ENCODE results near the gene SDK1.
"Not testable (repeated sequence)": the region's sequence is repeated elsewhere in the genome, so short reads cannot be mapped to it uniquely, and the experiment has no call there.

Gene SDK1

DNA sequence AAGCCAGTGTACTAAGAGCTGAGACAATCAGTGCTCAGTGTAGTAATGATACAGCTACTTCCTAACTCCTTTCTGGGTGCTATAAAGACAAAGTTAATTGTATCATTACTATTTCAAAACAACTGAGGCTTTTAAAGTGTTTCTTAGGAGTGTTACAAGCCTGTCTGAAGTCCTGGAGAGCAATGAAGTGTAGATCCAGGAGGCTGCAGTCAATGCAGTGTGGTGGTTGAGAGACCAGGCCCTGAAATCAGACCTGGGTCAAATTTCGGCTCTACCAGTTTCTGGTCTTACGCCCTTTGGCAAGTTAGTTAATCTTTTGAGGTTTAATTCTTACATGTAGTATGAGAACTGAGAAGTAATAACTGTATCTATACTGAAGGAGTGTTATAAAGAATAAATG lies 387.0 kb downstream of the SDK1 start:
- DNase-seq: no peak

DNA sequence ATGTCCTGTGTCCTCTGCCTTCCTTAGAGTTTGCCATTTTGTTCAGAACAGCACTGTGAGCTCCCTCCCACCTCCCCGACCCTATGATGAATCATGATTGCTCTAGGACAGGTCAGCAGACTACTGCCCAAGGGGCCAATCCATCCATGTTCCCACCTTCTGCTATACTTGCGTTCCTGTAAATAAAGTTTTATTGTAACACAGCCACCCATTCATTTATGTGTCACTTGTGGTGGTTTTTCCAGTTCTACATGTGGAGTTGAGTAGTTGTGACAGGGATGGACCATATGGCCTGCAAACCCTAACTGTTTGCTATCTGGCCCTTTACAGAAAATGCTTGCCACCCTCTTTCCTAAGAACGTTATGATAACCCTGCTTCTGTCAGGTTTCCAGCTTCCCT lies 387.8 kb downstream of the SDK1 start:
- no peak for DNase-seq

DNA sequence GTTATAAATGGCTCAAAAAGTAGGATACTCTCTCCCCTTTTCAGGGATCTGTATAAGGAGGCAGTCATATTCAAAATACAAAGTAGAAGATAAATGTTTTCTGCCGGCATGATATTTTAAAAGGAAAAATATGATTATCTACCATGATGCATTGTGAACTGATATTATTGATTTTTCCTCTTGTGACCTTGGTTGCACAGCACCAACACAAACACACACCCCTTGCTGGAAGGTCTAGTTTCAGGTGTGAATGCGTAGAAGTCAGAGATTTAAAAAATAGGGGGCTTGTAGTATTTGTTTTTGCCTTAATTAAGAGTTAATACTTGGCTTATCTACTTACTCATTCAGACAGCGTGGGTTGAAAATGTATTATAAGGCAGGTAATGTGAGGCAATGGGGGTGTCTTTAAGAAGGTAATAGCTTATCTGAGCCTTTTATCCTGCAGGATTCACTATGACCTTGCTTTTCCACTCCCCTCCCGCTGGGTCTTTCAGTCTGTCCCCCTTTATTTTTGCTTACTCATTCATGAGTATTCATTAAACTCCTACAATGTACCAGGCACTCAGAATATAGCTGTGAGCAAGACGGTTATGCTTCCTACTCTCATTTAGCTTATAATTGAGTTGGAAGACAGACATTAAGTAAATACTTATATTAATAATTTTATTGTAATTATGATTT lies 390.6 kb downstream of the SDK1 start:
- no peak for DNase-seq

DNA sequence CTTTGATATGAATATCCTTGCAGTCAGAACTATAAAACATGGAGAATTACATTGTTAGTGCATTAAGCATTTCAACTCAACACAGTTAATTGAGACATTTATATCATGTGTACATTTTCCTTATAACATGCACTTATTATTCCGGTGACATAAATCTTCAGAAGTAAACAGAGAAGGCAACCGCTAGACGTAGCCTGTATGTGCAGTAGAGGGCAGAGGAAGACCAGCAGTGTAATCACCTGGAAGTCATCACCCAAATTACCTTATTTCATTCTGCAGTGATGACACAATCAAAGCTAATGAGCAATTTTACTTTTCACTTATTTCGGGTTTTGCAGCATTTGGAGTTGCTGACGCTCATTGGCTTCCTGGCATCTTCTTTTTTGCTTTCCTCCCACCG lies 394.6 kb downstream of the SDK1 start:
- DNase-seq: no peak

DNA sequence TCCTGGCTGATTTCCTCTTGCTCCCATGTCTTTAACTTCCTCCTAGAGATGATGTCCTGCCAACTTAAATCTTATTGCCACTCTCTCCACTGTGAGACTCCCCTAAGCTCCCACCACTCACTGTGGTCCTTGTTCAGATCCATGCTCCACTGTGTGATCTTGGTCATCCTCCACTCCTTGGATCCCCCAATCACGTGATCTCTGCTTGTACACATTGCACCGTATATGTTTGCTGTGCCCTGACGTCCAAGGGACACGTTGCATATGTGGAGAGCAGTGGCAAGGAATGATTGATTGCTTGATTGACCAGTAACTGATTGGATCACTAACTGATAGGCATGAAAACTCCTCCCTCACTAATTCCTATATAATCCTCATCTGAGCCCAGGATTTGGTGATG lies 395.1 kb downstream of the SDK1 start:
- no peak for DNase-seq

DNA sequence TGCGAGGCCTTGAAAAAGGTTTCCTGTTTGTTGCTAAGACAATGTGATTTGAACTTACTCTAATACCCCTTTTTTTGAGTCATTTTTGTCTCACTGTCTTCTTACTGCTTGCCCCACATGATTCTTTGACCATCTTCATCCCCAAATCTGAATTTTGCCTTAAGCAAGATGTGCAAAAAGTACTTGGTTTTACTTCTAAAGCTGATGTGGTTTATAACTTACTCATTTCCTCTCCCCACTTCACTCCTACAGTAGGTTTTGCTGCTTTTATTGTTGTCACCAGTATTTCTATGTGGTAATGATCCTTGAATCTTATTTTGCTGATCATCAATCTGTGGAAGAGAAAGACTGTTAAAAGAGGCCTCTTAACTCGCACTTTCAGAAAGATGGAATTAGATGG lies 396.4 kb downstream of the SDK1 start:
- no peak for DNase-seq

DNA sequence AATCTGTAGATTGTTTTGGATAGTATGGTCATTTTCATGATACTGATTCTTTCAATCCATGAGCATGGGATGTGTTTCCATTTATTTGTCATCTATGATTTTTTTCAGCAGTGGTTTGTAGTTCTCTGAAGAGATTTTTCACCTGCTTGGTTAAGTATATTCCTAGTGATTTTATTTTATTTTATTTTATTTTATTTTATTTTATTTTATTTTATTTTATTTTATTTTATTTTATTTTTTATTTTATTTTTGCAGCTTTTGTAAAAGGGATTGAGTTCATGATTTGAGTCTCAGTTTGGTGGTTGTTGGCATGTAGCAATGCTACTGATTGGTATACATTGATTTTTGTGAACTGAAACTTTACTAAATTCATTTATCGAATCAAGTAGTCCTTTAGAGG lies 404.2 kb downstream of the SDK1 start:
- no peak for DNase-seq

DNA sequence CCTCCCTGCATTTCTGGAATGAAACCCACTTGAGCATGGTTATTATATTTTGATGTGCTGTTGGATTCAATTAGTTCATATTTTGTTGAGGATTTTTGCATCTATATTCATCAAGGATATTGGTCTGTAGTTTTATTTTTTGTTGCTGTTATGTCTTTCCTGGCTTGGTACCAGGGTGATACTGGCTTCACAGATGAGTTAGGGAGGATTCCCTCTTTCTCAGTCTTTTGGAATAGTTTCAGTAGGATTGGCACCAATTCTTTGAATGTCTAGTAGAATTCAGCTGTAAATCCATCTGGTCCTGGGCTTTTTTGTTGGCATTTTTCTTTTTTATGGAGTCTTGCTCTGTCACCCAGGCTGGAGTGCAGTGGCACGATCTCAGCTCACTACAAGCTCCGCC lies 405.0 kb downstream of the SDK1 start:
- not testable (repeated sequence) for DNase-seq

DNA sequence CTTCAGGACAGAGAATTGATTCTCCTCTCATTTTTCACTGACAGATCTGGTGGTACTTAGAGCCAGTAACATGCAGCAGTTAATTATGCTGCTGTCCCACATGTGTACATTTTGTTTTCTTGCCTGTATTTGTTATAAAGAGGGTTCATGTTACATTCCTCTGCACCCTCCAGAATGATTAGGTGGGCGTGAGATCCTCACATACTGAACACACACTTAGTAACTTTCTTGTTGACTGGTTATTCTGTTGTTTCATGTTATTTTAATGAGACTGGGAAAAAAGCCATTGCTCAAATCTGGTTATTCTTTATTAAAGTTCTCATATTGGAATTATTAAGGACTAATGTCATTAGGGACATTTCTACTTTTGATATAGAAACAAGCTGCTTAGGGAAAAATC lies 409.1 kb downstream of the SDK1 start:
- no peak for DNase-seq

DNA sequence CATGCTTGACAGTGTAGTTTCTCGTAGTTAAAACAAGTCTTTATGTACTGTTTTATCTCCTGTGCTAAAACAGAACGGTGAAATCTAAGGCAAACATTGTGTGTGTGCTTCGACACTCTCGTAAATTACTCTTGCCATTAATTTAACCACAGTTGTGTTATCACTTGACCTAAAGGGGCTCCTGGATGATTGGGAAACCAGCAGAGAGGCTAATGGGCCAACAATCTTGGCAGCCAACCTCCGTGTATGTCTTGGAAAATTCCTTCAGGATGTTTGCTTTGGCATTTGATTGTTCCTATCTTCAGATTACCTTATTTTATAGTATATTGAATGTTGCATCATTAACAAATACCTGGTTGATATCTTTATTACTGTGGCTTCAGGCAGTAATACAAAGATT lies 409.5 kb downstream of the SDK1 start:
- no peak for DNase-seq

DNA sequence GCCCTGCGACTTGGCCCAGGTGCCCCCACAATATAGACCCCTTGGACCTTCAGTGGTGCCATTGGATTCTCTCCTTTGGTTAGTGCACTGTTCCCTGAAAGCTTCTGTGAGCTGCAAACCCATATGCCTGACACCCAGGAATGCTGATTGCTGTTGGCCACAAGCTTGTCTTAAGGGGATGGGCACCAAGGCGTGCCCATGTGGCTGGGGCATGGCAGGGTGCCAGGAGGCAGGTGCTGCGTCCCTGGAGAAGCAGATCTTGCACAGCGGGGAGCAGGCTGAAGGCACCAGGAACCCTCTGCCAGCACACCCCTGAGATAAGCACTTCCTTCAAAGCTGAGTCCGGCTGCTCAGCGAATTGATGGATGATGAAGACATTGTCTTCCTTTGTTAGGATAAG lies 411.8 kb downstream of the SDK1 start:
- DNase-seq: no peak

DNA sequence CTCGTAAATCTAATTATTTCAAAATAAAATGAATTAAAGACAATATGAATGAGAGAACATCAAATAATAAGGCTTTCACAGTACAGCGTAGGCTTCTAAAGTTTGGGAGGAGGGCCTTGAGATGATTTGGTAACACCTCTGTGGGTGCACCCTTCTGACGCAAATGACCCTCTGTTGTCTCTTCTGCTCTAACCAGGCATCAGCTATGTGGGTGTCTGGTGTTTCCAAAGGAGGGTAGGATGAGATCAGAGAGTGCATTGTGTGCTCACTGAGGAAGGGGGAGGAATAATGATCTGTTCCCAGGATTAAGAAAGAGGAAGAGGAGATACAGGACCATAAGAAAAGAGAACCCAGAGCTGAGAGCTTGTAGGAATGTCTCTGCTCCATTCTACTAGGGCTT lies 420.4 kb downstream of the SDK1 start:
- no peak for DNase-seq

DNA sequence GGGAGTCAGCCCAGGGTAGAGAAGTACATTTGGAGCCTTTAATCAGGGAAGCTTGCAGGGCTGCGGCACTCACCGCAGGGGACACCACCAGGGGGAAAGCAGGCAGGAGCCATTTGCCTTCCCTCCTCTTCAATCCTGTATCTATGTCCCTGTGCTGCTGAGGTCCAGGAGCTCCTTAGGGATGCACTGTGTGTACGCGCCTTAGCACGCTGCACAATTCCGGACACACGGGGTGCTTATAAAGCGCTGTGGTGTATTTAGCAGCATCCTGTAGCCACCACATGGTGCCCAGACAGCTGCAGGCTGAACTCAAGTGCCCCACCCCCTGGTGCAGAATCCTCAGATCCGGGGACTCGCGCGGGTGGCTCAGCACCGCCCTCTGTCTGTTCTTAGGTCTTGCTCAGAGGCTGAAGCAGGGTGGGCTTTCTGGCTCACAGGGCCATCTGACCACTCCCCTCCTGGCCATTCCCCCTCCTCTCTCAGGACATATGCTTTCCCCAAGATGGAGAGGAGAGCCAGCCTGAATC lies 421.4 kb downstream of the SDK1 start:
- no peak for DNase-seq

DNA sequence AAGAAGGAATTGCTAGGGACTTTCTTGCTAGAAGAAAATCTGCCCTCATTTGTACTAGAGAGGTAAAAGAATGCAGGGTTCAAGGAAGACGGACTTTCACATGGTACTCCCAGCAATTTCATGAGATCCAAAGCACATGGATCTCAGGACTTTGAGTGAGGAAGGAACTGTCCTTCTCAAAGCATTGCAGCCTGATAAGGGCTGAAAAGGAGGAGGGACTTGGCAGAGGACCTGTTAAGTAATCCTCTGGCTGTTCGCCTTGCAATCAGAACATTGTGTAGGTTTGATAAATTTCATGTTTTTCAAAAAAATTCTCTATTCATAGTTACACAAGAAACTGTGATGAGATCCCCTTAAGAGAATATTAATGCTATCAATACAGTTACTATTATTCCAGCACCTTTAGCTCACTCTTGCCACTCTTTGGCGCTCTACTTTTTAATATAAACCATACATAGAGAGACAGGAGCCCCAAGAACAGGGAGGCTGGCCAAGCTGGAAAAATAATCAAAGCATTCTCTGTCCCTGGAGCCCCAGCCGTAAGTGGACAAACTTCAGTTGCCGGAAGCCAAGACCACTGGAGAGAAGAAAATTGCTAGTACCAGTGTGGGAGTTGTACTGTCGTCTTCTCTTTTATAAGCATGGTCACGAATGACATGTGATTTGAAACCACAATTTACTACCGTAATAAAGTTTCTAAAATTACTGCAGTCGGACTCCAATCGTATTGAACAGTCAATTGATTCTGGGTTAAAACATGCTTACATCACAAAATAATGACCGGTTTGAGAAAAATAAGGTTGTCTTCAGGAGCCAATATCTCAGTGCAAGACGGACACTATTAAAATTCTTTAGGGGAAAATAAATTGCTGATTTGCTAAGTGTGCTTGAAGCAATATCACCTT lies 424.4 kb downstream of the SDK1 start:
- DNase-seq: no peak

DNA sequence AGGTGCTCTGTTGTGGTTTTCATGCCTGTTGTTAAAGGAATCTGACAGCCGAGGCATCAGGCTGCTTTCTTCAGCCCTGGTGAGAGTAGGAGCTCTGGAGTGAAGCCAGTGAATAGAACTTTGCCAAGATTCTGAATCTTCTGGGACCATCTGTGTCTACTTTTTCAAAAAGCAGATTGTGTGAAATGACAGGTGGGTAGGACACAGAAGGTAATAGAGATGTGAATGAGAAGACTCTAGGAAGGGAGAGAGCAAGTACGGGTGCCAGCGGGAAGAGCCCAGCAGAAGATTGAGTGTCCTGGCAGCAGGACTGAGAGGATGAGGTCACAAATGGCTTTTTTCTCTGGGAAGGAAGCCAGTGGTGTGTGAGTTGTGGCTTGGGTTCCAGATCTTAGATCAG lies 429.2 kb downstream of the SDK1 start:
- no peak for DNase-seq

DNA sequence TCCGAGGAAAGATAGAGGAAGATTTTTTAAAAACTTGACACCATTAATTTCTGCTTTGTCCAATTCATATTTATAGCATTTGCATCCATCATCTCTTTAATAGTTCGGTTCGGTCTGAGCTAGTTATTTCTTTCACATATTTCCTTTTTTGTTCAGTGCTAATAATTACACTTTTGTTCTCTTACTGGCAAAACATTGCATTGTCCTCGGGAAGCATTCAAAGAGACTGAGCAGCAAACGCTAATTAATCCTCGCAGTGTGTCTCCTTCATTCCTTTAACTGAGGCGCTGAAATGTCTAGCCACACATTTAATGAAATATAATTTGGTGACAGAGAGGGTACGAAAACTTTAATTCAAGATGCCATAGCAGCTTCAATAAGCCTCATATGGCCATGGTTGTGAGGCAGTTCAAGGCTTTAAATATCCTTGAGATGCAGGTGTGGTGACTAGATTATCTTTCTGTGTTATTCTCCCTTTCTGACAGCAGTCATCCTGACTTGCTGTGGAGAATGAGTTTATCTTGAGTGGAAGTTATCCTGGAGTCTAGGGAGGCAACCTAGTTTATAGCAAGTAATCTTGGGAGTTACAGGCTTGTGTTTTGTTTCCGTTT lies 431.4 kb downstream of the SDK1 start:
- no peak for DNase-seq

DNA sequence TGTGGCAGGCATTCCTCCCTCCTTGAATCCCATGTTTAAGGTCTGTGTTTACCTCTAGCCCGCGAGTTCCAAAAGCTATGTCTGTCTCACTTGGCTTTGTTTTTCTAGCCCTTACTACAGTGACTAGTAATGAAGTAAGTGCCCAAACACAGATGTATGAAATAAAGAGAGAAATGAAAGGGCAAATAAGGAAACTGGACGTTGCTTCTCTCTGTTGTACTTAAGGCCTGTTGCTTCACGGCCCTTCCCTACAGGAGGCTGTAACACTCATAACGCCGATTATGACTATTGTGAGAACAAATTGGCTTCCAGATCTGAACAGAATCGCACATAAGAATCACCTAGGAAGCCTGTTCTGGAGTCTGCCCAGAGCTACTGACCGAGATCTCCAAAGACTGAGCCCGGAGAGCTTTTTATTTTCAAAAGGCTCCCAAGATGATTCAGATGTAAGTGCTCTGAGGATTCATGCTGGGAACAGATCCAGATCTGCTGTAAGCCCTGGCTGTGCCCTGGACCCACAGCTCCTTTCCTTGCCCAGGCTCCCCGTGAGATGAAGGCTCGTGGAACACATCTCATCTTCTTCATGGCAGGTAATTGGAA lies 432.6 kb downstream of the SDK1 start:
- DNase-seq: no peak

DNA sequence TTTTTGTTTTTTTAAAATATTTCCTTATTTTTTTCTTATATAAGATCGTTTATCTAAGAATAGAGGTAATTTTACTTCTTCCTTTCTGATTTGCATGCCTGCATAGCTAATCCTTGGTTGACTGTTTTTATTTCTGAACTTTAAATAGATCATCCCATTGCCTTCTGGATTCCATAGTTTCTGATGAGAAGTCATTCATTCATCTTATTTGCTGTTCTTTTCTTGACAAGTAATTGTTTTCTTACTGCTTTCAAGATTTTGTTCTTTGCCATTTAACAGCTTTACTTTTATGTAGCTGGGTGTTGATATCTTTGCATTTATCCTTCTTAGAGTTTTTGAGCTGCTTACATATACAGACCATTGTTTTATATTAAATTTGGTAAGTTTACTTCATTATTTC lies 437.9 kb downstream of the SDK1 start:
- no peak for DNase-seq

DNA sequence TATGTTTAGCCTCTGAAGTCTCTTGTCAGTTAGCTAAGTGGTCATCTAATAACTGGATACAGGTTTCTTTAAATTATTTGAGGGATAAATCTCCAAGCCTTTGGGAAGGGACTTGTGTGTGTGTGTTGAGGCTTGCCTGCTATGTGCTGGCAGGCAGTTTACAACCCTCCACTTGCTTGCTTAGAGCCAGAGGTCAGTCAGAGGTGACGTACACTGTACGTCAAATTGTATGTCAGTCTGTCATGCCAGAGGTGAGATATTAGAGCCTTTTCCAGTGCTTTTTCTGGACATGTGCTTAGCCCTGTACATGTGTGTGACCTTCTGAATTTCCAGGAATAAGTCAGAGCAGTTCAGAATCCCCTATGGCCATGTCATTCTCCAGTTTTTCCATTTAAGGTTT lies 438.9 kb downstream of the SDK1 start:
- no peak for DNase-seq

DNA sequence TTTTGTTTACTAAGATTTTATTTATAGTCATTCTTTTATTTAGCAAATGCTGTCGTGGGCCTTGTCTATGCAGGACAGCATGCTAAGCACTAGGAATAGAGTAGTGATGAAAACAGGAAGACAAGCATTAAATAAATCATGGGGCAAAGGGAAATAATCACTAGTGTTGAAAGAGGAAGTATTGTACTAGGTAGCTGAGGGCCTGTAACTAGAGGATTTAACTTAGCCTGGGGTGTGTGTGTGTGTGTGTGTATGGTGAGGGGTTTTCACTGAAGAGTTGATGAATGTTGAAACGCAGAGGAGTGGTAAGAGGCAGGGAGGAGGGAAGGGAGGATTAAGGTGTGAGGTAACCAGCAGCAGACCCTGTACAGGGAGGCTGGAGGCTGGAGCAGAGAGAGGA lies 446.4 kb downstream of the SDK1 start:
- no peak for DNase-seq

DNA sequence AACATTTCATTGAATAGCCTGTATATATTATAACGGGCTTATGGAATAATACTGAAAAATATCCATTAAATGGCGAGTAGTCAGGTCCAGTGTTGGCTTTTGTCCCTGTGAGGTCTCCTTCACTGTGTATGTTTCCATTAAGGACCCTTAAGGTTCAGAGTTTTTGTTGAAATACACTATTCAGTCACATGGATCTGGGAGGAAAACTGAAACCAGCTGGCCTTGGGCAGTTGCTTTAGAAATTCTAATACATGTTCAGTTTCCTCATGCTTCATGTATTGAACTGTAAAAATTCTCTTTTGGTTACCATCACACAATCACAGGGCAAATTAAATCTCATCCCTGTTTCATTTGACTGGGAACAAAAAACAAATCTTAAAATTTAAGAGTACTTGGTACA lies 447.3 kb downstream of the SDK1 start:
- no peak for DNase-seq

DNA sequence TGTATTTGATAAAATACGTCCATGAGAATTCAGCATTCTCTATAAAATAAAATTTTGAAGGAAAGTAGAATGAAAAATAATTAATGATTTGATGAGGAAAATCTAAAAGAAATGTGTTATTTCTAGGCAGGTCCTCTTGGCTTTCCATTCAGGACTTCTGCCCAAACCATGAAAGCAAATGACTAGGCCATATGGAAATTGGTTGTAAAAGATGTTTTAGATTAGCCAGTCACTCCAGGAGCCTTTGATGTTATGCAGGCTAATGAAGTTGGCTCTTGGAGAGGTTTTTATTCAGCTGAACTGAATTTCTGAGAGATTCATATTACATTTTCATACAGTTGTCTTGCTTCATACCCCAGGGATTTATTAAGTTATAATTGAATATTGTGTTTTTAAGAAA lies 452.8 kb downstream of the SDK1 start:
- DNase-seq: no peak

All from 8988T (cell line).